Measurements from ENCODE around the gene SAMD11. TPM values are rescaled to one million over a fixed set of nuclear protein-coding genes. Genes with fewer than 3 reads are reported as not detected.

Gene SAMD11
- total and polyA plus RNA-seq, 2 of the 8 experiments (the other 6 are each of a cell fraction or from before 2014, with no cell fraction given): 0.18 to 0.30 TPM

GRCh38 chr1:972726-973458, 49.2 kb downstream of the SAMD11 start:
- Histone ChIP-seq H3K23me2 (ENCODE audit: low read depth, low read length) (peaks cover 5% of the 10 kb centered on the region; the same call in 1 of the 2 replicates), H3K79me2 (ENCODE audit: control insufficient read depth in 1 of 2, insufficient read depth in 2 of 2, low read length in 2 of 2) (peaks cover 0 to 3% of the 10 kb centered on the region in 2 experiments; a peak in 1 of 4 replicates), H3K9ac (replicated peaks in 1 of 4; ENCODE audit: extremely low read depth in 1 of 4, low read depth in 3 of 4, low read length in 3 of 4) (no peak overlapping the region), H2AFZ (ENCODE audit: low read length) (no peak overlapping the region), H3K4me3 (ENCODE audit: extremely low read depth in 1 of 4, insufficient read depth in 2 of 4, low read depth in 3 of 4, low read length in 4 of 4) (no peak overlapping the region), H2BK120ac (replicated peaks; ENCODE audit: low read depth, low read length) (no peak overlapping the region), H3K4me2 (ENCODE audit: insufficient read depth in 1 of 2, low read depth in 2 of 2, low read length in 2 of 2) (no peak overlapping the region), H3K56ac (replicated peaks; ENCODE audit: insufficient read length, low read depth, low read length) (no peak overlapping the region), H2BK20ac (ENCODE audit: low read length) (no peak overlapping the region), H4K5ac (ENCODE audit: insufficient read length, low read depth, low read length) (no peak overlapping the region), H2BK5ac (ENCODE audit: low read depth, low read length) (no peak overlapping the region), H4K91ac (replicated peaks; ENCODE audit: insufficient read length, low read length) (no peak overlapping the region), H3K9me3 (ENCODE audit: insufficient read depth in 2 of 2, low read depth in 1 of 2, low read length in 1 of 2) (no peaks in the 10 kb centered on the region), H3K4me1 (replicated peaks in 1 of 4; ENCODE audit: control insufficient read depth in 3 of 4, insufficient read depth in 4 of 4, low read length in 3 of 4) (peaks cover 0 to 15% (median 5%) of the 10 kb centered on the region in 4 experiments; a peak in 4 of 7 replicates), H4K20me1 (replicated peaks in 1 of 2; ENCODE audit: control insufficient read depth in 1 of 2, insufficient read depth in 2 of 2, low read length in 2 of 2) (peaks cover 0 to 17% of the 10 kb centered on the region in 2 experiments), H3K4ac (replicated peaks; ENCODE audit: insufficient read length, low read depth, low read length) (no peak overlapping the region), H3K18ac (ENCODE audit: extremely low read depth, low read length) (no peak overlapping the region), H3K14ac (ENCODE audit: insufficient read length) (no peak overlapping the region), H2BK15ac (ENCODE audit: low read length) (no peak overlapping the region), H2AK5ac (ENCODE audit: low read depth, low read length) (no peak overlapping the region), H4K8ac (ENCODE audit: extremely low read depth, insufficient read depth, low read length) (no peak overlapping the region; the same call in 1 of the 2 replicates), H3K23ac (ENCODE audit: insufficient read length) (no peak overlapping the region), H3K36me3 (ENCODE audit: control insufficient read depth in 2 of 4, insufficient read depth in 4 of 4, low read length in 3 of 4) (no peaks in the 10 kb centered on the region), H3K79me1 (ENCODE audit: low read depth, low read length) (no peaks in the 10 kb centered on the region; the same call in 1 of the 2 replicates), H2BK12ac (ENCODE audit: low read depth, low read length) (no peak overlapping the region), H3K27me3 (replicated peaks in 1 of 4; ENCODE audit: control insufficient read depth in 3 of 4, extremely low read depth in 1 of 4, insufficient read depth in 3 of 4, low read length in 3 of 4) (peaks cover 0 to 46% (median 32%) of the 10 kb centered on the region in 4 experiments; a peak in 6 of 7 replicates), H3K27ac (ENCODE audit: low read depth, low read length) (no peak overlapping the region)
- DNase-seq (ENCODE audit: low read depth in 1 of 2, low spot score in 2 of 2): no peak
- WGBS, 2 experiments (ENCODE audit: extremely low coverage in 1 of 2, insufficient coverage in 1 of 2, insufficient read length in 1 of 2, insufficient replicate concordance in 2 of 2, low coverage in 1 of 2, low lambda C conversion rate in 2 of 2, missing lambda C conversion rate in 1 of 2): 90% methylated on average over 21 of the region's 28 CpGs; no CpG with 5 or more reads in 1 of the 2 experiments
- ChIA-PET CTCF (ENCODE audit: partially characterized antibody) (interaction anchor here (1.1 to 7.0 kb wide), 4 partner anchors 11 to 91 kb away, joined by 3 to 53 read pairs (median 6); partner anchors contain the start of gene PERM1), POLR2A (ENCODE audit: partially characterized antibody) (interaction anchor here (1.3 to 1.5 kb wide), 2 partner anchors 12 to 29 kb away, joined by 3 to 4 read pairs; no protein-coding TSS in a partner anchor)
- no peak for FAIRE-seq
- TF ChIP-seq TEAD4 (IDR thresholded peaks at IDR 0.05; ENCODE audit: low read depth, low read length) (no peak), CREB1 (IDR thresholded peaks at IDR 0.05) (no peak), TBP (IDR thresholded peaks at IDR 0.05; ENCODE audit: low read depth, low read length) (no peak), SP2 (IDR thresholded peaks at IDR 0.05; ENCODE audit: low read length) (no peak)
